Measurements from ENCODE around the gene BBS12.

BBS12 gene

GRCh38 chr4:122716825-122717448, 15.6 kb upstream of the BBS12 start:
- DNase-seq: no peak

GRCh38 chr4:122718281-122718680, 14.2 kb upstream of the BBS12 start:
- no peak for DNase-seq

GRCh38 chr4:122722256-122722655, 10.2 kb upstream of the BBS12 start:
- DNase-seq: no peak

- DNase-seq: no peak
Measured at GRCh38 chr4:122728856-122729255, 3.6 kb upstream of the BBS12 start.

- no peak for DNase-seq
Measured at GRCh38 chr4:122731676-122732075, 828 bp upstream of the BBS12 start.

GRCh38 chr4:122733787-122734120, 1.2 kb downstream of the BBS12 start:
- DNase-seq: no peak

GRCh38 chr4:122739174-122739573, 6.7 kb downstream of the BBS12 start:
- no peak for DNase-seq

GRCh38 chr4:122742933-122743829, 10.7 kb downstream of the BBS12 start:
- no peak for DNase-seq

- DNase-seq: no peak
Measured at GRCh38 chr4:122744229-122744628, 11.7 kb downstream of the BBS12 start.

- DNase-seq: no peak
Measured at GRCh38 chr4:122746485-122746965, 14.0 kb downstream of the BBS12 start.

- no peak for DNase-seq
Measured at GRCh38 chr4:122747068-122747467, 14.6 kb downstream of the BBS12 start.

- DNase-seq: no peak
Measured at GRCh38 chr4:122747883-122748282, 15.4 kb downstream of the BBS12 start.

- no peak for DNase-seq
Measured at GRCh38 chr4:122749704-122750454, 17.4 kb downstream of the BBS12 start.

GRCh38 chr4:122755675-122756074, 23.2 kb downstream of the BBS12 start:
- no peak for DNase-seq

GRCh38 chr4:122758033-122758432, 25.5 kb downstream of the BBS12 start:
- no peak for DNase-seq

GRCh38 chr4:122759639-122760310, 27.3 kb downstream of the BBS12 start:
- DNase-seq: no peak

GRCh38 chr4:122762520-122762919, 30.0 kb downstream of the BBS12 start:
- no peak for DNase-seq

- no peak for DNase-seq
Measured at GRCh38 chr4:122762966-122763716, 30.6 kb downstream of the BBS12 start.

- DNase-seq: no peak
Measured at GRCh38 chr4:122764071-122764820, 31.7 kb downstream of the BBS12 start.

GRCh38 chr4:122764821-122765215, 32.3 kb downstream of the BBS12 start:
- no peak for DNase-seq

GRCh38 chr4:122765692-122766352, 33.3 kb downstream of the BBS12 start:
- no peak for DNase-seq
